GM19468 (cell line): ENCODE measurements around the gene MYO1H.
"Not testable (repeated sequence)": the region's sequence is repeated elsewhere in the genome, so short reads cannot be mapped to it uniquely, and the experiment has no call there.

Experiments
- ATAC-seq: cut with Tn5 transposase; IDR thresholded peaks from one replicate; pipeline ENCODE4 v1.9.1; 2021; ENCODE audit warnings: mild to moderate bottlenecking, moderate library complexity, moderate number of reproducible peaks; ENCODE audit not compliant: unreplicated experiment; ENCODE audit errors: extremely low read depth

Gene MYO1H

GRCh38 chr12:109393437-109394345 is 46.0 kb downstream of the MYO1H start:
- no peak for ATAC-seq

GRCh38 chr12:109394891-109395290 is 47.2 kb downstream of the MYO1H start:
- ATAC-seq = no peak

- ATAC-seq = not testable (repeated sequence)
Observed at GRCh38 chr12:109404841-109405240, 57.1 kb downstream of the MYO1H start.

GRCh38 chr12:109406147-109406546 is 58.4 kb downstream of the MYO1H start:
- not testable (repeated sequence) for ATAC-seq

- no peak for ATAC-seq
Observed at GRCh38 chr12:109418848-109419480, 71.3 kb downstream of the MYO1H start.

GRCh38 chr12:109421355-109422087 is 73.8 kb downstream of the MYO1H start:
- ATAC-seq = no peak

- no peak for ATAC-seq
Observed at GRCh38 chr12:109422251-109422650, 74.6 kb downstream of the MYO1H start.

- ATAC-seq = no peak
Observed at GRCh38 chr12:109423392-109423791, 75.7 kb downstream of the MYO1H start.

GRCh38 chr12:109428037-109428629 is 80.4 kb downstream of the MYO1H start:
- ATAC-seq = peak; percentile 91

GRCh38 chr12:109428804-109429203 is 81.1 kb downstream of the MYO1H start:
- ATAC-seq = not testable (repeated sequence)

GRCh38 chr12:109430244-109430643 is 82.5 kb downstream of the MYO1H start:
- ATAC-seq = no peak

GRCh38 chr12:109432431-109432830 is 84.7 kb downstream of the MYO1H start:
- ATAC-seq = no peak

- no peak for ATAC-seq
Observed at GRCh38 chr12:109432842-109433304, 85.2 kb downstream of the MYO1H start.

- ATAC-seq = no peak
Observed at GRCh38 chr12:109433618-109434017, 85.9 kb downstream of the MYO1H start.

GRCh38 chr12:109434582-109434981 is 86.9 kb downstream of the MYO1H start:
- no peak for ATAC-seq

- no peak for ATAC-seq
Observed at GRCh38 chr12:109435428-109436187, 87.9 kb downstream of the MYO1H start.

- no peak for ATAC-seq
Observed at GRCh38 chr12:109436188-109436560, 88.5 kb downstream of the MYO1H start.

- ATAC-seq = no peak
Observed at GRCh38 chr12:109439181-109439580, 91.5 kb downstream of the MYO1H start.

- not testable (repeated sequence) for ATAC-seq
Observed at GRCh38 chr12:109439951-109440350, 92.3 kb downstream of the MYO1H start.
